ENCODE data around the gene SERPINA12.
A peak's percentile ranks its signal among the peaks of the same experiment; 100 is the strongest.

The SERPINA12 gene

GRCh38 chr14:94550041-94550440, 40.8 kb upstream of the SERPINA12 start:
- H4K20me1 ChIP-seq (ENCODE audit: insufficient read depth) = no peaks in the 10 kb centered on the region
- H3K4me2 ChIP-seq = no peak overlapping the region
- no peaks in the 10 kb centered on the region for H3K79me2 ChIP-seq (ENCODE audit: insufficient read depth, low read depth)
- no peak overlapping the region for H3K4me3 ChIP-seq (IDR thresholded peaks at IDR 0.05; ENCODE audit: insufficient read depth, low read depth, low read length)
- TF ChIP-seq, protein P1, sequence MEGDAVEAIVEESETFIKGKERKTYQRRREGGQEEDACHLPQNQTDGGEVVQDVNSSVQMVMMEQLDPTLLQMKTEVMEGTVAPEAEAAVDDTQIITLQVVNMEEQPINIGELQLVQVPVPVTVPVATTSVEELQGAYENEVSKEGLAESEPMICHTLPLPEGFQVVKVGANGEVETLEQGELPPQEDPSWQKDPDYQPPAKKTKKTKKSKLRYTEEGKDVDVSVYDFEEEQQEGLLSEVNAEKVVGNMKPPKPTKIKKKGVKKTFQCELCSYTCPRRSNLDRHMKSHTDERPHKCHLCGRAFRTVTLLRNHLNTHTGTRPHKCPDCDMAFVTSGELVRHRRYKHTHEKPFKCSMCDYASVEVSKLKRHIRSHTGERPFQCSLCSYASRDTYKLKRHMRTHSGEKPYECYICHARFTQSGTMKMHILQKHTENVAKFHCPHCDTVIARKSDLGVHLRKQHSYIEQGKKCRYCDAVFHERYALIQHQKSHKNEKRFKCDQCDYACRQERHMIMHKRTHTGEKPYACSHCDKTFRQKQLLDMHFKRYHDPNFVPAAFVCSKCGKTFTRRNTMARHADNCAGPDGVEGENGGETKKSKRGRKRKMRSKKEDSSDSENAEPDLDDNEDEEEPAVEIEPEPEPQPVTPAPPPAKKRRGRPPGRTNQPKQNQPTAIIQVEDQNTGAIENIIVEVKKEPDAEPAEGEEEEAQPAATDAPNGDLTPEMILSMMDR (conservative IDR thresholded peaks at IDR 0.05; ENCODE audit: low read depth, low read length) = no peak
- no peak overlapping the region for H2AFZ ChIP-seq (ENCODE audit: low read depth)
- no peaks in the 10 kb centered on the region for H3K4me1 ChIP-seq (ENCODE audit: low read depth, poor library complexity, severe bottlenecking)
- H3K27ac ChIP-seq = no peak overlapping the region
- no peak overlapping the region for H3K9ac ChIP-seq
- no peaks in the 10 kb centered on the region for H3K36me3 ChIP-seq (ENCODE audit: insufficient read depth)
- no peaks in the 10 kb centered on the region for H3K27me3 ChIP-seq (ENCODE audit: insufficient read depth, low read depth)

DNA sequence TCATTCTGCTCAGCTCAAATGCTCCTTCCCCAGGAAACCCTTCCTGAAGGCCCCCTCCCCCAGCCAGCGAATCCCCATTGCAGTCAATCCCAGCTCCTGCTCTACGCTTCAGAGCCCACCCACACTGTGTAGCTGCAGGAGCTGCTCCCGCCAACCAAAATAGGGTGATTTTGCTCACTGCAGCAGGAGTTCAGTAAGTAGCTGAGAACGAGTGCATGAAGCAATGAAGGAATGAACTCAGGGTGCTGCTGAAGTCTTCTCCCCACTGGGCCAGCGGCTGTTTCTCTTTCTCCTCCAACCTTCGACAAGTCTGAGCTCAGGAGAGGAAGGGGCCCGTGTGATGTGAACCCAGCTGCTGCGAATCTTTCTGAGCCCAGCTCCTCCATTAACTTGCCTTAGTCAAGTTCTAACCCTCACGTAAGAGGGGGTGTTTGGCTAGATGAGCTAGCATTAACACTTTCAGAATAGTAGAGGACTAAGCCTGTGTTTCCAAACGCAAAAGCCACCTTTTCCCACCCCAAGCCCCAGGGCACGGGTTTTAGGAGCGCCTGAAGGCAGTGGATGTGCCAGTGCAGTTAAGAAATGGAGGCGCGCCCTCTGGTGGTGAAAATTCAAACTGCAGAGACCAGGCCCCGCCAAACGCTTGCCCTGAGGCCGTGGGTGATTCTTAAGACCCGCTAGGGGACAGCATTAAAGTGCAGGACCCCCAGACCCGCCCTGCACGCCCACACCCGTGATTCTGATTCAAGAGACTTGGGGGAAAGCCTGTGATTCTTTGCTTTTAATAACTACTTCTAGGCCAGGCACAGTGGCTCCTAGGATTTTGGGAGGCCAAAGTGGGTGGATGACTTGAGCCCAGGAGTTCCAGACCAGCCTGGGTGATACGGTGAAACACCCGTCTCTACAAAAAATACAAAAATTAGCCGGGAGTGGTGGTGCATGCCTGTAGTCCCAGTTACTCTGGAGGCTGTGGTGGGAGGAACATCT, 40.0 kb upstream of the SERPINA12 start:
- H3K4me2 ChIP-seq = no peak overlapping the region
- H3K4me1 ChIP-seq (ENCODE audit: low read depth, poor library complexity, severe bottlenecking) = no peaks in the 10 kb centered on the region
- H3K4me3 ChIP-seq (IDR thresholded peaks at IDR 0.05; ENCODE audit: insufficient read depth, low read depth, low read length) = no peak overlapping the region
- TF ChIP-seq, protein P1 (conservative IDR thresholded peaks at IDR 0.05; ENCODE audit: low read depth, low read length) = peak; percentile 84
- no peaks in the 10 kb centered on the region for H3K36me3 ChIP-seq (ENCODE audit: insufficient read depth)
- no peaks in the 10 kb centered on the region for H4K20me1 ChIP-seq (ENCODE audit: insufficient read depth)
- no peaks in the 10 kb centered on the region for H3K79me2 ChIP-seq (ENCODE audit: insufficient read depth, low read depth)
- no peak overlapping the region for H3K27ac ChIP-seq
- no peak overlapping the region for H2AFZ ChIP-seq (ENCODE audit: low read depth)
- H3K9ac ChIP-seq = no peak overlapping the region
- no peaks in the 10 kb centered on the region for H3K27me3 ChIP-seq (ENCODE audit: insufficient read depth, low read depth)

- Histone ChIP-seq H3K27ac (no peak overlapping the region), H3K4me3 (IDR thresholded peaks at IDR 0.05; ENCODE audit: insufficient read depth, low read depth, low read length) (no peak overlapping the region), H4K20me1 (ENCODE audit: insufficient read depth) (no peaks in the 10 kb centered on the region), H3K27me3 (ENCODE audit: insufficient read depth, low read depth) (no peaks in the 10 kb centered on the region), H3K79me2 (ENCODE audit: insufficient read depth, low read depth) (no peaks in the 10 kb centered on the region), H3K36me3 (ENCODE audit: insufficient read depth) (no peaks in the 10 kb centered on the region), H3K9ac (no peak overlapping the region), H3K4me1 (ENCODE audit: low read depth, poor library complexity, severe bottlenecking) (no peaks in the 10 kb centered on the region), H2AFZ (ENCODE audit: low read depth) (no peak overlapping the region), H3K4me2 (no peak overlapping the region)
- TF ChIP-seq, protein P1 (conservative IDR thresholded peaks at IDR 0.05; ENCODE audit: low read depth, low read length) = no peak
These were observed 39.1 kb upstream of the SERPINA12 start for GRCh38 chr14:94548131-94548998.

DNA sequence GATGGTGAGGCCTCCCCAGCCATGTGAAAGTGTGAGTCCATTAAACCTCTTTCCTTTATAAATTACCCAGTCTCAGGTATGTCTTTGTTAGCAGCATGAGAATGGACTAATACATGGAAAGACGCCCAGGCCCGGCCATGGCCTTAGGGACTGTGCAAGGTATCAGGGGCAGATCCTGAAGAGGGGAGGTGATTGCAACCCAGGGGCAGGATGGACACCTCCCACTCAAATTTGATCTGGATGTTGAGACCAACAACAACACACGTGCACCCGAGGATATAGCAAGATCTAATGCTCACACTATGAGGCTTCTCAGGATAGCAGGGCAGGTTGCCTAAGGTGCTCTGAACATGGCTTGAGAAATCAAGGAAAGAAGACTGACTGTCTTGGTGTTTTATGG, 38.5 kb upstream of the SERPINA12 start:
- H4K20me1 ChIP-seq (ENCODE audit: insufficient read depth) = no peaks in the 10 kb centered on the region
- no peak overlapping the region for H3K4me2 ChIP-seq
- no peaks in the 10 kb centered on the region for H3K4me1 ChIP-seq (ENCODE audit: low read depth, poor library complexity, severe bottlenecking)
- no peak overlapping the region for H3K27ac ChIP-seq
- no peak overlapping the region for H2AFZ ChIP-seq (ENCODE audit: low read depth)
- H3K27me3 ChIP-seq (ENCODE audit: insufficient read depth, low read depth) = no peaks in the 10 kb centered on the region
- no peaks in the 10 kb centered on the region for H3K79me2 ChIP-seq (ENCODE audit: insufficient read depth, low read depth)
- no peaks in the 10 kb centered on the region for H3K36me3 ChIP-seq (ENCODE audit: insufficient read depth)
- no peak overlapping the region for H3K4me3 ChIP-seq (IDR thresholded peaks at IDR 0.05; ENCODE audit: insufficient read depth, low read depth, low read length)
- TF ChIP-seq, protein P1 (conservative IDR thresholded peaks at IDR 0.05; ENCODE audit: low read depth, low read length) = no peak
- H3K9ac ChIP-seq = no peak overlapping the region

Measured in KMS-11 (cell line).